Measurements from ENCODE around the gene SPC24. TPM values are rescaled to one million over a fixed set of nuclear protein-coding genes. Genes with fewer than 3 reads are reported as not detected.
"Not testable (repeated sequence)": the region's sequence is repeated elsewhere in the genome, so short reads cannot be mapped to it uniquely, and the experiment has no call there.

Gene SPC24
- total RNA-seq, 1 donor from 2014 or later, result 12.0 TPM

- H3K27ac ChIP-seq (ENCODE audit: low read depth, low read length), result peak overlapping the region; percentile 74
- H3K9ac ChIP-seq (ENCODE audit: low read depth in 1 of 3, low read length in 3 of 3), result no peak overlapping the region
- peaks cover 23 to 32% (median 31%) of the 10 kb centered on the region in 3 donors for H3K36me3 ChIP-seq (ENCODE audit: control insufficient read depth in 3 of 3, insufficient read depth in 3 of 3, low read length in 3 of 3)
Measured at GRCh38 chr19:11166281-11167142, 10.9 kb upstream of the SPC24 start.

GRCh38 chr19:11165486-11166030 lies 10.0 kb upstream of the SPC24 start:
- H3K4me1 ChIP-seq (ENCODE audit: control insufficient read depth in 3 of 3, insufficient read depth in 3 of 3, low read length in 3 of 3), result peaks cover 18 to 26% (median 22%) of the 10 kb centered on the region in 3 donors
- H3K36me3 ChIP-seq (ENCODE audit: control insufficient read depth in 3 of 3, insufficient read depth in 3 of 3, low read length in 3 of 3), result peaks cover 23 to 30% (median 29%) of the 10 kb centered on the region in 3 donors
- peak overlapping the region in 1 of 3 donors; percentile 57 for H3K9ac ChIP-seq (ENCODE audit: low read depth in 1 of 3, low read length in 3 of 3)
- H3K9me3 ChIP-seq (ENCODE audit: control insufficient read depth in 3 of 3, low read length in 3 of 3), result no peaks in the 10 kb centered on the region
- H3K27ac ChIP-seq (ENCODE audit: low read depth, low read length), result peak overlapping the region; percentile 74
- no peak overlapping the region for H3K4me3 ChIP-seq (ENCODE audit: low read length in 3 of 3)
- H3K27me3 ChIP-seq (ENCODE audit: control insufficient read depth in 3 of 3, insufficient read depth in 3 of 3, low read length in 3 of 3), result no peaks in the 10 kb centered on the region

More at GRCh38 chr19:11166281-11167142, 10.9 kb upstream of the SPC24 start:
- Histone ChIP-seq H3K9me3 (ENCODE audit: control insufficient read depth in 3 of 3, low read length in 3 of 3) (no peaks in the 10 kb centered on the region), H3K4me3 (ENCODE audit: low read length in 3 of 3) (no peak overlapping the region), H3K27me3 (ENCODE audit: control insufficient read depth in 3 of 3, insufficient read depth in 3 of 3, low read length in 3 of 3) (no peaks in the 10 kb centered on the region), H3K4me1 (ENCODE audit: control insufficient read depth in 3 of 3, insufficient read depth in 3 of 3, low read length in 3 of 3) (peaks cover 18 to 26% (median 22%) of the 10 kb centered on the region in 3 donors)

- Histone ChIP-seq H3K27ac (ENCODE audit: low read depth, low read length) (peak overlapping the region; percentile 74), H3K9me3 (ENCODE audit: control insufficient read depth in 3 of 3, low read length in 3 of 3) (no peaks in the 10 kb centered on the region), H3K9ac (ENCODE audit: low read depth in 1 of 3, low read length in 3 of 3) (peak overlapping the region in 2 of 3 donors; percentile 57 to 61), H3K27me3 (ENCODE audit: control insufficient read depth in 3 of 3, insufficient read depth in 3 of 3, low read length in 3 of 3) (no peaks in the 10 kb centered on the region), H3K4me3 (ENCODE audit: low read length in 3 of 3) (peak overlapping the region in 1 of 3 donors; percentile 46), H3K4me1 (ENCODE audit: control insufficient read depth in 3 of 3, insufficient read depth in 3 of 3, low read length in 3 of 3) (peaks cover 18 to 26% (median 24%) of the 10 kb centered on the region in 3 donors), H3K36me3 (ENCODE audit: control insufficient read depth in 3 of 3, insufficient read depth in 3 of 3, low read length in 3 of 3) (peaks cover 18 to 23% (median 23%) of the 10 kb centered on the region in 3 donors)
Measured at GRCh38 chr19:11164879-11165406, 9.4 kb upstream of the SPC24 start.

GRCh38 chr19:11164296-11164695 lies 8.7 kb upstream of the SPC24 start:
- H3K9me3 ChIP-seq (ENCODE audit: control insufficient read depth in 3 of 3, low read length in 3 of 3), result no peaks in the 10 kb centered on the region
- H3K27ac ChIP-seq (ENCODE audit: low read depth, low read length), result peak overlapping the region; percentile 74
- peaks cover 18 to 26% (median 24%) of the 10 kb centered on the region in 3 donors for H3K4me1 ChIP-seq (ENCODE audit: control insufficient read depth in 3 of 3, insufficient read depth in 3 of 3, low read length in 3 of 3)
- H3K9ac ChIP-seq (ENCODE audit: low read depth in 1 of 3, low read length in 3 of 3), result peak overlapping the region in 1 of 3 donors; percentile 57
- H3K36me3 ChIP-seq (ENCODE audit: control insufficient read depth in 3 of 3, insufficient read depth in 3 of 3, low read length in 3 of 3), result peaks cover 13 to 20% (median 17%) of the 10 kb centered on the region in 3 donors
- peak overlapping the region in 1 of 3 donors; percentile 46 for H3K4me3 ChIP-seq (ENCODE audit: low read length in 3 of 3)
- no peaks in the 10 kb centered on the region for H3K27me3 ChIP-seq (ENCODE audit: control insufficient read depth in 3 of 3, insufficient read depth in 3 of 3, low read length in 3 of 3)

GRCh38 chr19:11160440-11160768 lies 4.8 kb upstream of the SPC24 start:
- not testable (repeated sequence) for H3K4me3 ChIP-seq (ENCODE audit: low read length in 3 of 3)

GRCh38 chr19:11159598-11160439 lies 4.2 kb upstream of the SPC24 start:
- no peak overlapping the region for H3K4me3 ChIP-seq (ENCODE audit: low read length in 3 of 3)
- H3K9me3 ChIP-seq (ENCODE audit: control insufficient read depth in 3 of 3, low read length in 3 of 3), result no peaks in the 10 kb centered on the region
- H3K9ac ChIP-seq (ENCODE audit: low read depth in 1 of 3, low read length in 3 of 3), result no peak overlapping the region
- peaks cover 17 to 28% (median 23%) of the 10 kb centered on the region in 3 donors for H3K4me1 ChIP-seq (ENCODE audit: control insufficient read depth in 3 of 3, insufficient read depth in 3 of 3, low read length in 3 of 3)
- no peaks in the 10 kb centered on the region for H3K27me3 ChIP-seq (ENCODE audit: control insufficient read depth in 3 of 3, insufficient read depth in 3 of 3, low read length in 3 of 3)
- H3K27ac ChIP-seq (ENCODE audit: low read depth, low read length), result no peak overlapping the region
- H3K36me3 ChIP-seq (ENCODE audit: control insufficient read depth in 3 of 3, insufficient read depth in 3 of 3, low read length in 3 of 3), result no peaks in the 10 kb centered on the region

More at GRCh38 chr19:11160440-11160768, 4.8 kb upstream of the SPC24 start:
- H3K4me1 ChIP-seq (ENCODE audit: control insufficient read depth in 3 of 3, insufficient read depth in 3 of 3, low read length in 3 of 3), result peaks cover 14 to 27% (median 24%) of the 10 kb centered on the region in 3 donors
- H3K27ac ChIP-seq (ENCODE audit: low read depth, low read length); H3K9me3 ChIP-seq (ENCODE audit: control insufficient read depth in 3 of 3, low read length in 3 of 3); H3K9ac ChIP-seq (ENCODE audit: low read depth in 1 of 3, low read length in 3 of 3); H3K27me3 ChIP-seq (ENCODE audit: control insufficient read depth in 3 of 3, insufficient read depth in 3 of 3, low read length in 3 of 3); H3K36me3 ChIP-seq (ENCODE audit: control insufficient read depth in 3 of 3, insufficient read depth in 3 of 3, low read length in 3 of 3): not testable (repeated sequence)

- Histone ChIP-seq H3K4me3 (ENCODE audit: low read length in 3 of 3) (no peak overlapping the region), H3K27ac (ENCODE audit: low read depth, low read length) (no peak overlapping the region), H3K27me3 (ENCODE audit: control insufficient read depth in 3 of 3, insufficient read depth in 3 of 3, low read length in 3 of 3) (no peaks in the 10 kb centered on the region), H3K36me3 (ENCODE audit: control insufficient read depth in 3 of 3, insufficient read depth in 3 of 3, low read length in 3 of 3) (no peaks in the 10 kb centered on the region), H3K9me3 (ENCODE audit: control insufficient read depth in 3 of 3, low read length in 3 of 3) (no peaks in the 10 kb centered on the region), H3K9ac (ENCODE audit: low read depth in 1 of 3, low read length in 3 of 3) (no peak overlapping the region), H3K4me1 (ENCODE audit: control insufficient read depth in 3 of 3, insufficient read depth in 3 of 3, low read length in 3 of 3) (peaks cover 22 to 28% (median 23%) of the 10 kb centered on the region in 3 donors)
Measured at GRCh38 chr19:11154683-11155047, 917 bp downstream of the SPC24 start.

- Histone ChIP-seq H3K9me3 (ENCODE audit: control insufficient read depth in 3 of 3, low read length in 3 of 3) (no peaks in the 10 kb centered on the region), H3K9ac (ENCODE audit: low read depth in 1 of 3, low read length in 3 of 3) (peak overlapping the region in 1 of 3 donors; percentile 54), H3K4me1 (ENCODE audit: control insufficient read depth in 3 of 3, insufficient read depth in 3 of 3, low read length in 3 of 3) (peaks cover 19 to 24% (median 22%) of the 10 kb centered on the region in 3 donors), H3K27me3 (ENCODE audit: control insufficient read depth in 3 of 3, insufficient read depth in 3 of 3, low read length in 3 of 3) (no peaks in the 10 kb centered on the region), H3K36me3 (ENCODE audit: control insufficient read depth in 3 of 3, insufficient read depth in 3 of 3, low read length in 3 of 3) (no peaks in the 10 kb centered on the region), H3K27ac (ENCODE audit: low read depth, low read length) (peak overlapping the region; percentile 80), H3K4me3 (ENCODE audit: low read length in 3 of 3) (no peak overlapping the region)
Measured at GRCh38 chr19:11152318-11153062, 3.1 kb downstream of the SPC24 start.

- no peak overlapping the region for H3K4me3 ChIP-seq (ENCODE audit: low read length in 3 of 3)
- H3K36me3 ChIP-seq (ENCODE audit: control insufficient read depth in 3 of 3, insufficient read depth in 3 of 3, low read length in 3 of 3), result no peaks in the 10 kb centered on the region
- H3K27me3 ChIP-seq (ENCODE audit: control insufficient read depth in 3 of 3, insufficient read depth in 3 of 3, low read length in 3 of 3), result no peaks in the 10 kb centered on the region
- H3K4me1 ChIP-seq (ENCODE audit: control insufficient read depth in 3 of 3, insufficient read depth in 3 of 3, low read length in 3 of 3), result peaks cover 17 to 19% (median 19%) of the 10 kb centered on the region in 3 donors
- H3K9me3 ChIP-seq (ENCODE audit: control insufficient read depth in 3 of 3, low read length in 3 of 3), result no peaks in the 10 kb centered on the region
- no peak overlapping the region for H3K9ac ChIP-seq (ENCODE audit: low read depth in 1 of 3, low read length in 3 of 3)
- H3K27ac ChIP-seq (ENCODE audit: low read depth, low read length), result peak overlapping the region; percentile 25
Measured at GRCh38 chr19:11151181-11151580, 4.4 kb downstream of the SPC24 start.
